ENCODE results near the gene SRSF10.
A peak's percentile ranks its signal among the peaks of the same experiment; 100 is the strongest.

The SRSF10 gene

DNA sequence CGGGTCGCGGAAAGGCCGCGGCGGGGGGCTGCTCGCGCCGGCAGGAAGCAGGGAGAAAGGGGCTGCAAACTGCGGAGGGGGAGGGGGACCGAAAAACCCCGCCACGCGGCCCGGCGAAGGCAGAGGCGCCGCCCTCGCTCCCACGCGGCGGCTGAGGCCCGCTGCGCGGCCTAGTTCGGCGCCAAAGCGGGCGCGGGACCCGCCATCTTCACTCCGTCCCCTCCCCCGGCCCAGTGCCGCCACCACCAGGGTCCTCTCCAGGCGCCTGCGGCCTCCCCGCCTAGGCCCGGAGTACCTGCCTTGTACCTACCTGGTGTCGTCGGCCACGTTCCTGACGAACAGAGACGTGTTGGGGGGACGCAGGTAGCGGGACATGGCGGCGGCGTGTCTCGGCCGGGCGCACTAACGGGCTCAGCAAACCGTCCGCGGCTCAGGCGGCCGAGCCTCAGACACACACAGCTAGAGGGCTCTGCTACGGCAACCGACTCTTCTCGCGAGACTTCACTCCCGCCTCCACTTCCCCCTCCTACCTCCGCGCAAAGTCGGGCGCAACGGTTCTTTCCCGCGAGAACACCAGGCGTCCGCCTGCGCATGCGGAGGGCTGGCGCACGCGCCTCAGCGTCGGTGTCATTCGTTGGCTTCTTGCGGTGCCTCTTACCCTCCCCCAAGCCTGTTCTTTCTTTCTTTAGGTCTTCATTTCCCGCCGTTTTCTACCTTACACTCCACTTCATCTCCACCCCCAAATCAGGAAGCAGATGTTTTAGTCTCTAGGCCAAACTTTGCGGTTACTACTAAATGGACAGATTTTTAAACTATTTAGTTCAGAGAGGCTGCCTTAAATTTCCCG is at the start of gene SRSF10:
Gene SRSF10 (minus strand): TSS at position 447 of the 847 bp plus-strand sequence. CDS start 72 bp downstream, at position 375.
- in situ Hi-C loops (cut with HindIII; ENCODE audit: low sequenced_read_pairs), result no loop called here
- peak within 1 kb of the TSS; percentile 87 for H3K4me3 ChIP-seq (ENCODE audit: low read depth, low read length)
- DNase-seq (ENCODE audit: low read depth, low spot score), result peak; percentile 98
- peak; percentile 44 for TF ChIP-seq CTCF (IDR thresholded peaks at IDR 0.05; ENCODE audit: low read depth, low read length)

DNA sequence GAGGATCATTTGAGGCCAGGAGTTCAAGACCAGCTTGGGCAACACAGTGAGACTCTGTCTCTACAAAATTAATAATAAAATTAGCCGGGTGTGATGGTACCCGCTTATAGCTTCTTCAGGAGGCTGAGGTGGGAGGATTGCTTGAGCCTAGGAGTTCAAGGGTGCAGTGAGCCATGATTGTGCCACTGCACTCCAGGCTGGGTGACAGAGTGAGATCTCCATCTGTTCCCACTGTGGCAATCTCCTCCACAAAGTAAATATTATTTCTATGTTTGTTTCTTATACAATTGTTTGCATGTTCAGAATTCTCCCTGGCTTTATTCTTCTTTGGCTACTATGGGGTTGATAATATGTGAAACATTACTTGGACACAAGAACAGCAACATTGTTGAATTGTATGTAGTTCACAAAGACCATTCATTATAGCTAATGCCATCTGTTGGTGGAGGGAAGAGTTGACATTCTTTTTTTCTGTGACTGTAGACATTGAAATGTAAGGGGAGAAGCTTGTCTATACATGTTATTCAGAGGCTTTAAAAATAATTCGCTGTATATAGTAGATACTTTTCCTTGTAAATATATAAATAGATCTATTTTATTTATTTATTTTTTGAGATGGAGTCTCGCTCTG is 47.8 kb upstream of the SRSF10 start:
- no peak overlapping the region for H3K4me3 ChIP-seq (ENCODE audit: low read depth, low read length)
- peak; percentile 63 for TF ChIP-seq CTCF (IDR thresholded peaks at IDR 0.05; ENCODE audit: low read depth, low read length)
- in situ Hi-C loops (cut with HindIII; ENCODE audit: low sequenced_read_pairs), result no loop called here
- peak; percentile 72 for DNase-seq (ENCODE audit: low read depth, low spot score)

- in situ Hi-C loops (cut with HindIII; ENCODE audit: low sequenced_read_pairs), result no loop called here
- no peak for TF ChIP-seq CTCF (IDR thresholded peaks at IDR 0.05; ENCODE audit: low read depth, low read length)
- DNase-seq (ENCODE audit: low read depth, low spot score), result peak; percentile 91
- H3K4me3 ChIP-seq (ENCODE audit: low read depth, low read length), result no peak overlapping the region
These were observed 42.6 kb upstream of the SRSF10 start for GRCh38 chr1:24022581-24023361.

GRCh38 chr1:24021403-24022266 is 41.5 kb upstream of the SRSF10 start:
- TF ChIP-seq CTCF (IDR thresholded peaks at IDR 0.05; ENCODE audit: low read depth, low read length), result no peak
- DNase-seq (ENCODE audit: low read depth, low spot score), result no peak
- in situ Hi-C loops (cut with HindIII; ENCODE audit: low sequenced_read_pairs), result no loop called here
- no peak overlapping the region for H3K4me3 ChIP-seq (ENCODE audit: low read depth, low read length)

DNA sequence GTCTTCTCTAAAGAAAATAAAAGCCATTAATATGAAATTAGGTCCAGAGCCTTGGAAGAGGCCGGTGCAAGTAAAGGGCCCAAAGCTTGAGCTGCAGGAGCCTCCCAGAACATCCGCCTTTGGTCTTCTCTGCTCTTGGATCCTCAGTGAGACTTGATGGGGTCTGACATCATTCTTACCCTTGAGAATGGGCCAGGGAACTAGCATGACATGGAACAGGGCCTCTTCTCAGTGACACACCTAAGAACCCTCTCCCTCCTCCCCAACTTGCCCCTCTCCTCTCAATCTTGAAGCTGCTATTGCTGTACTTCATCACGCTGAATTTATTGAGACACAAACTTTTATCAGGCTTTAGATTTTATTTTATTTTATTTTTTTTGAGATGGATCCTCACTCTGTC is 40.3 kb upstream of the SRSF10 start:
- TF ChIP-seq CTCF (IDR thresholded peaks at IDR 0.05; ENCODE audit: low read depth, low read length), result no peak
- no peak for DNase-seq (ENCODE audit: low read depth, low spot score)
- H3K4me3 ChIP-seq (ENCODE audit: low read depth, low read length), result no peak overlapping the region
- in situ Hi-C loops (cut with HindIII; ENCODE audit: low sequenced_read_pairs), result no loop called here
